ENCODE data around the gene SOS1. TPM values are rescaled to one million over a fixed set of nuclear protein-coding genes. Genes with fewer than 3 reads are reported as not detected.

The SOS1 gene
- total and polyA plus RNA-seq, 2 donors (not counting 3 experiments of a cell fraction or from before 2014, with no cell fraction given): 22.2 to 32.5 TPM

GRCh38 chr2:39136799-39137198 is 15.9 kb upstream of the SOS1 start:
- FAIRE-seq (no peak), DNase-seq (ENCODE audit: low read depth, low spot score) (no peak)
- no peak overlapping the region for H2AFZ ChIP-seq (ENCODE audit: low read depth, low read length)
- intact Hi-C loops (cut with micrococcal nuclease): no loop called here
- H3K4me2 ChIP-seq (ENCODE audit: insufficient read depth, low read length): no peak overlapping the region
- no peak for TF ChIP-seq JUN (IDR thresholded peaks at IDR 0.05; ENCODE audit: borderline replicate concordance, insufficient read depth, insufficient read length, low read depth)
- no peak for TF ChIP-seq MYC (IDR thresholded peaks at IDR 0.05; ENCODE audit: low read depth, low read length)
- TF ChIP-seq EZH2 (IDR thresholded peaks at IDR 0.05; ENCODE audit: borderline replicate concordance, low read depth, low read length, severe bottlenecking): no peak
- no peak for TF ChIP-seq FOS (IDR thresholded peaks at IDR 0.05; ENCODE audit: borderline replicate concordance, insufficient read depth, low read length)
- TF ChIP-seq MAX (IDR thresholded peaks at IDR 0.05; ENCODE audit: insufficient read depth, insufficient read length): no peak
- no peak for TF ChIP-seq POLR2A (IDR thresholded peaks at IDR 0.05; ENCODE audit: low read depth, low read length)
- TF ChIP-seq POLR2AphosphoS5 (IDR thresholded peaks at IDR 0.05; ENCODE audit: insufficient read depth, low read depth, low read length): no peak
- TF ChIP-seq CTCF (IDR thresholded peaks at IDR 0.05; ENCODE audit: extremely low read depth in 1 of 2, insufficient read depth in 1 of 2, low read depth in 1 of 2, low read length in 2 of 2): no peak
- TF ChIP-seq GATA2 (IDR thresholded peaks at IDR 0.05; ENCODE audit: insufficient read depth, insufficient read length, low read depth, low read length): no peak
- peaks cover 2 to 3% of the 10 kb centered on the region in 2 experiments for H3K27me3 ChIP-seq (ENCODE audit: control insufficient read depth in 2 of 2, insufficient read depth in 2 of 2, low read length in 2 of 2)
- H3K79me2 ChIP-seq (ENCODE audit: control insufficient read depth, insufficient read depth, low read length): no peaks in the 10 kb centered on the region
- BruUV-seq (replicated peaks): no TSS peak
- no peaks in the 10 kb centered on the region for H3K36me3 ChIP-seq (ENCODE audit: control insufficient read depth in 2 of 2, extremely low read depth in 1 of 2, insufficient read depth in 2 of 2, low read length in 2 of 2)
- no peak overlapping the region for H3K27ac ChIP-seq (ENCODE audit: insufficient read depth, low read depth, low read length)
- dilution Hi-C loops (cut with MboI; ENCODE audit: extremely low pct_ligation_motif_present, low sequenced_read_pairs): no loop called here
- no peak overlapping the region for H3K4me3 ChIP-seq (replicated peaks in 1 of 3; ENCODE audit: insufficient read depth in 1 of 3, low read depth in 1 of 3, low read length in 3 of 3)
- no peaks in the 10 kb centered on the region for H3K4me1 ChIP-seq (ENCODE audit: control insufficient read depth, extremely low read depth, insufficient read depth, low read length)
- CTCF ChIA-PET: interaction anchor here (0.9 kb wide), 1 partner anchor 12 kb away, joined by 3 read pairs; no protein-coding TSS in a partner anchor
- no peaks in the 10 kb centered on the region for H4K20me1 ChIP-seq (replicated peaks; ENCODE audit: control insufficient read depth, extremely low read depth, insufficient read depth, low read length)
- no peaks in the 10 kb centered on the region for H3K9me3 ChIP-seq (replicated peaks; ENCODE audit: control insufficient read depth, insufficient read depth, low read length)
- POLR2A ChIA-PET: interaction anchor here (0.7 kb wide), 1 partner anchor 70 kb away, joined by 3 read pairs; no protein-coding TSS in a partner anchor
- no peaks in the 10 kb centered on the region for H3K9me1 ChIP-seq (replicated peaks; ENCODE audit: control insufficient read depth, extremely low read depth, insufficient read depth, low read length)
- H3K9ac ChIP-seq (replicated peaks; ENCODE audit: extremely low read depth, insufficient read depth, low read length): no peak overlapping the region
